Measurements from ENCODE around the gene GRN. TPM values are rescaled to one million over a fixed set of nuclear protein-coding genes. Genes with fewer than 3 reads are reported as not detected.

The GRN gene
- total RNA-seq, 1 experiment from 2014 or later: 206 TPM

- ChIA-PET CTCF (interaction anchor here (1.0 kb wide), 2 partner anchors 10 to 11 kb away, joined by 3 read pairs; no protein-coding TSS in a partner anchor), POLR2A (no interaction called here), RAD21 (ENCODE audit: low non-redundant PET in 1 of 2, low total read pairs in 2 of 2, uncharacterized antibody in 2 of 2, unreplicated experiment in 2 of 2) (interaction anchor here in 1 of 2 experiments (0.6 kb wide), 1 partner anchor 84 kb away, joined by 4 read pairs; no protein-coding TSS in a partner anchor)
- no peaks in the 10 kb centered on the region for H3K79me2 ChIP-seq (ENCODE audit: insufficient read depth, low read length)
- no peaks in the 10 kb centered on the region for H3K36me3 ChIP-seq (ENCODE audit: control insufficient read depth in 1 of 2, insufficient read depth in 2 of 2, low read length in 2 of 2)
- peak within 1 kb of the TSS; percentile 69 for H3K4me2 ChIP-seq (ENCODE audit: low read length)
- no peaks in the 10 kb centered on the region for H3K9me3 ChIP-seq (ENCODE audit: control insufficient read depth in 1 of 2, insufficient read depth in 1 of 2, low read depth in 1 of 2, low read length in 2 of 2)
- no peak within 1 kb of the TSS for H3K9ac ChIP-seq (ENCODE audit: low read length)
- TF ChIP-seq REST (IDR thresholded peaks at IDR 0.05; ENCODE audit: low read depth) (peak; percentile 86), ZNF274 (IDR thresholded peaks at IDR 0.05; ENCODE audit: low read depth, low read length) (no peak)
- DNase-seq (ENCODE audit: low read depth, low spot score) (peak; percentile 36), ATAC-seq (peak; percentile 94)
- H3K4me3 ChIP-seq (replicated peaks in 1 of 2; ENCODE audit: low read depth in 1 of 2, low read length in 2 of 2): peak within 1 kb of the TSS; percentile 28 to 34; a peak in 2 of 4 replicates
- H2AFZ ChIP-seq (ENCODE audit: low read depth, low read length, poor library complexity, severe bottlenecking): no peak within 1 kb of the TSS
- no peak within 1 kb of the TSS for H3K27ac ChIP-seq (ENCODE audit: low read depth, low read length)
- no TSS peak for BruUV-seq (replicated peaks)
- no peaks in the 10 kb centered on the region for H4K20me1 ChIP-seq (ENCODE audit: insufficient read depth)
- no peaks in the 10 kb centered on the region for H3K9me2 ChIP-seq (ENCODE audit: insufficient read depth)
- no peaks in the 10 kb centered on the region for H3K27me3 ChIP-seq (ENCODE audit: insufficient read depth, low read length)
- intact Hi-C loops (cut with micrococcal nuclease): loop anchor here (2.0 kb wide), 1 partner anchor 74 kb away; no protein-coding TSS in a partner anchor
- H3K4me1 ChIP-seq (ENCODE audit: control insufficient read depth in 1 of 2, insufficient read depth in 2 of 2, low read length in 2 of 2): peaks cover 3 to 28% of the 10 kb centered on the region in 2 experiments; a peak in 3 of 4 replicates
Observed at GRCh38 chr17:44308320-44308818, 36.7 kb upstream of the GRN start, which contains the start of gene RUNDC3A. TSS of gene RUNDC3A (plus strand) at chr17:44308601. CDS start at chr17:44308833, 232 bp downstream.

GRCh38 chr17:44308865-44309264 is 36.2 kb upstream of the GRN start:
- Histone ChIP-seq H3K27ac (ENCODE audit: low read depth, low read length) (no peak overlapping the region), H3K4me3 (replicated peaks in 1 of 2; ENCODE audit: low read depth in 1 of 2, low read length in 2 of 2) (no peak overlapping the region), H2AFZ (ENCODE audit: low read depth, low read length, poor library complexity, severe bottlenecking) (no peak overlapping the region), H3K4me2 (ENCODE audit: low read length) (peak overlapping the region; percentile 69), H3K9ac (ENCODE audit: low read length) (no peak overlapping the region), H3K79me2 (ENCODE audit: insufficient read depth, low read length) (no peaks in the 10 kb centered on the region), H3K27me3 (ENCODE audit: insufficient read depth, low read length) (no peaks in the 10 kb centered on the region), H3K4me1 (ENCODE audit: control insufficient read depth in 1 of 2, insufficient read depth in 2 of 2, low read length in 2 of 2) (peaks cover 3 to 28% of the 10 kb centered on the region in 2 experiments; a peak in 3 of 4 replicates), H4K20me1 (ENCODE audit: insufficient read depth) (no peaks in the 10 kb centered on the region), H3K9me3 (ENCODE audit: control insufficient read depth in 1 of 2, insufficient read depth in 1 of 2, low read depth in 1 of 2, low read length in 2 of 2) (no peaks in the 10 kb centered on the region), H3K9me2 (ENCODE audit: insufficient read depth) (no peaks in the 10 kb centered on the region), H3K36me3 (ENCODE audit: control insufficient read depth in 1 of 2, insufficient read depth in 2 of 2, low read length in 2 of 2) (no peaks in the 10 kb centered on the region)
- CTCF ChIA-PET: interaction anchor here (1.0 kb wide), 2 partner anchors 9 to 12 kb away, joined by 3 read pairs; no protein-coding TSS in a partner anchor
- POLR2A ChIA-PET: no interaction called here
- intact Hi-C loops (cut with micrococcal nuclease): loop anchor here (2.0 kb wide), 1 partner anchor 74 kb away; no protein-coding TSS in a partner anchor
- no TSS peak for BruUV-seq (replicated peaks)
- DNase-seq (ENCODE audit: low read depth, low spot score) (no peak), ATAC-seq (no peak)
- RAD21 ChIA-PET (ENCODE audit: low non-redundant PET in 1 of 2, low total read pairs in 2 of 2, uncharacterized antibody in 2 of 2, unreplicated experiment in 2 of 2): no interaction called here
- TF ChIP-seq SP1 (IDR thresholded peaks at IDR 0.05; ENCODE audit: low read depth) (no peak), CBX3 (IDR thresholded peaks at IDR 0.05; ENCODE audit: low read depth) (no peak), RAD21 (IDR thresholded peaks at IDR 0.05; ENCODE audit: low read depth) (no peak), TCF7L2 (IDR thresholded peaks at IDR 0.05; ENCODE audit: borderline replicate concordance, extremely low read depth, insufficient read depth, insufficient read length) (no peak), EZH2phosphoT487 (IDR thresholded peaks at IDR 0.05; ENCODE audit: borderline replicate concordance) (no peak), POLR2A (IDR thresholded peaks at IDR 0.05; ENCODE audit: borderline replicate concordance, extremely low read depth, insufficient read depth, insufficient read length) (no peak)

Data from HCT116 (cell line).